ENCODE data around the gene SREBF2.
A peak's percentile ranks its signal among the peaks of the same experiment; 100 is the strongest.
"Not testable (repeated sequence)": the region's sequence is repeated elsewhere in the genome, so short reads cannot be mapped to it uniquely, and the experiment has no call there.

The SREBF2 gene

GRCh38 chr22:41948928-41949296 lies 116.0 kb downstream of the SREBF2 start:
- DNase-seq = not testable (repeated sequence)

- no peak for DNase-seq
These were observed 116.5 kb downstream of the SREBF2 start for GRCh38 chr22:41949297-41949965.

GRCh38 chr22:41951898-41952474 lies 119.1 kb downstream of the SREBF2 start, which contains the start of gene SMIM45:
SMIM45 (plus strand) TSS chr22:41952150.
- DNase-seq = peak; percentile 76 to 85

GRCh38 chr22:41952713-41953112 lies 119.8 kb downstream of the SREBF2 start:
- DNase-seq = no peak
